H9 (cell line): ENCODE data around the gene DHCR7. TPM values are rescaled to one million over a fixed set of nuclear protein-coding genes. Genes with fewer than 3 reads are reported as not detected.

ENCODE experiments used
- DNase-seq: peaks from one replicate; pipeline ENCODE4 v3.0.0-alpha.2; 2017
- H2AFZ ChIP-seq: one replicate; pipeline ENCODE4 v1.6.1; 2013; ENCODE audit warnings: mild to moderate bottlenecking, low read length, control low read depth, moderate library complexity
- H2AK5ac ChIP-seq: 2 replicates; pipeline ENCODE4 v1.6.1; 2013; ENCODE audit warnings: low read length, control low read depth, mixed read lengths; ENCODE audit not compliant: insufficient read length
- H2BK120ac ChIP-seq: one replicate; pipeline ENCODE4 v1.6.1; 2013; ENCODE audit warnings: low read depth, mild to moderate bottlenecking, low read length, control low read depth, inconsistent platforms; ENCODE audit not compliant: poor library complexity, severe bottlenecking
- H2BK12ac ChIP-seq: 2 replicates; pipeline ENCODE4 v1.6.1; 2013; ENCODE audit warnings: low read length, control low read depth, mixed read lengths, low read depth; ENCODE audit not compliant: insufficient read length
- H2BK15ac ChIP-seq: 2 replicates; pipeline ENCODE4 v1.6.1; 2013; ENCODE audit warnings: low read depth, low read length, control low read depth
- H2BK20ac ChIP-seq: one replicate; pipeline ENCODE4 v1.6.1; 2013; ENCODE audit warnings: low read depth, mild to moderate bottlenecking, low read length, control low read depth, inconsistent platforms; ENCODE audit not compliant: poor library complexity, severe bottlenecking
- H2BK5ac ChIP-seq: 2 replicates; pipeline ENCODE4 v1.6.1; 2013; ENCODE audit warnings: low read length, control low read depth, mixed read lengths; ENCODE audit not compliant: insufficient read length
- H3K14ac ChIP-seq: 2 replicates; pipeline ENCODE4 v1.6.1; 2013; ENCODE audit warnings: low read length, control low read depth; ENCODE audit not compliant: insufficient read depth
- H3K18ac ChIP-seq: 2 replicates; pipeline ENCODE4 v1.6.1; 2013; ENCODE audit warnings: low read depth, mild to moderate bottlenecking, mixed read lengths, low read length, control low read depth; ENCODE audit not compliant: insufficient read length
- H3K23ac ChIP-seq: 2 replicates; pipeline ENCODE4 v1.6.1; 2013; ENCODE audit warnings: low read length, control low read depth, mixed read lengths, low read depth; ENCODE audit not compliant: insufficient read length
- H3K23me2 ChIP-seq: 2 replicates; pipeline ENCODE4 v1.6.1; 2013; ENCODE audit warnings: low read depth, mild to moderate bottlenecking, mixed read lengths, low read length, control low read depth; ENCODE audit not compliant: insufficient read length, poor library complexity, severe bottlenecking
- H3K27ac ChIP-seq: 2 replicates; pipeline ENCODE4 v1.5.1; 2013; ENCODE audit warnings: low read length, control low read depth, mixed read lengths, low read depth; ENCODE audit not compliant: insufficient read length
- H3K27me3 ChIP-seq: 2 replicates; pipeline ENCODE4 v1.6.1; 2013; ENCODE audit warnings: low read length, control low read depth, inconsistent platforms; ENCODE audit not compliant: insufficient read depth
- H3K4ac ChIP-seq: 2 replicates; pipeline ENCODE4 v1.6.1; 2013; ENCODE audit warnings: low read depth, mild to moderate bottlenecking, control low read depth, inconsistent platforms, low read length, moderate library complexity
- H3K4me1 ChIP-seq: 2 replicates; pipeline ENCODE4 v1.6.1; 2013; ENCODE audit warnings: low read length, control low read depth, inconsistent platforms; ENCODE audit not compliant: insufficient read depth
- H3K4me2 ChIP-seq: 2 replicates; pipeline ENCODE4 v1.6.1; 2013; ENCODE audit warnings: low read length, control low read depth, mixed read lengths; ENCODE audit not compliant: insufficient read length, insufficient read depth
- H3K56ac ChIP-seq: 2 replicates; pipeline ENCODE4 v1.6.1; 2013; ENCODE audit warnings: low read depth, mild to moderate bottlenecking, mixed read lengths, low read length, control low read depth; ENCODE audit not compliant: insufficient read length
- H3K79me1 ChIP-seq: 2 replicates; pipeline ENCODE4 v1.6.1; 2013; ENCODE audit warnings: low read depth, mild to moderate bottlenecking, moderate library complexity, low read length, control low read depth, inconsistent platforms; ENCODE audit not compliant: insufficient read depth, poor library complexity, severe bottlenecking
- H3K79me2 ChIP-seq: 2 replicates; pipeline ENCODE4 v1.6.1; 2013; ENCODE audit warnings: low read length, control low read depth, inconsistent platforms; ENCODE audit not compliant: insufficient read depth
- H3K9ac ChIP-seq: 2 replicates; pipeline ENCODE4 v1.6.1; 2013; ENCODE audit warnings: low read length, control low read depth, mixed read lengths; ENCODE audit not compliant: insufficient read length; ENCODE audit errors: extremely low read depth
- H3K9me3 ChIP-seq: one replicate; pipeline ENCODE4 v1.6.1; 2013; ENCODE audit warnings: low read depth, low read length, inconsistent platforms; ENCODE audit not compliant: control insufficient read depth
- H3T11ph ChIP-seq: one replicate; pipeline ENCODE4 v1.6.1; 2013; ENCODE audit warnings: mild to moderate bottlenecking, low read length, control low read depth, inconsistent platforms
- H4K20me1 ChIP-seq: one replicate; pipeline ENCODE4 v1.6.1; 2013; ENCODE audit not compliant: control insufficient read depth, insufficient read length, insufficient read depth
- H4K5ac ChIP-seq: 2 replicates; pipeline ENCODE4 v1.6.1; 2013; ENCODE audit warnings: low read depth, mild to moderate bottlenecking, mixed read lengths, low read length, control low read depth; ENCODE audit not compliant: insufficient read length
- H4K8ac ChIP-seq: replicated peaks from 2 replicates; pipeline ENCODE4 v1.6.1; 2013; ENCODE audit warnings: low read length, control low read depth, mixed read lengths, low read depth; ENCODE audit not compliant: insufficient read length
- H4K91ac ChIP-seq: 2 replicates; pipeline ENCODE4 v1.6.1; 2013; ENCODE audit warnings: low read depth, mild to moderate bottlenecking, moderate library complexity, mixed read lengths, low read length, control low read depth; ENCODE audit not compliant: insufficient read length
- H3K27ac Mint-ChIP-seq, 3 experiments: 2 replicates in 2 of 3; 3 replicates in 1 of 3; pipeline ENCODE4 v1.8.0; 2020 to 2021; ENCODE audit warnings: mixed read lengths in 3 of 3, mild to moderate bottlenecking in 1 of 3, moderate library complexity in 1 of 3
- H3K27me3 Mint-ChIP-seq: 2 replicates; pipeline ENCODE4 v1.8.0; 2021; ENCODE audit warnings: low read depth, mild to moderate bottlenecking, moderate library complexity, mixed read lengths
- H3K36me3 Mint-ChIP-seq, 3 experiments: 2 replicates in 2 of 3; 3 replicates in 1 of 3; pipeline ENCODE4 v1.8.0; 2020 to 2021; ENCODE audit warnings: low read depth in 3 of 3, mixed read lengths in 3 of 3; ENCODE audit not compliant: insufficient read depth in 1 of 3
- H3K4me1 Mint-ChIP-seq, 2 experiments: 2 replicates each; pipeline ENCODE4 v1.8.0; 2020; ENCODE audit warnings: mixed read lengths in 2 of 2
- H3K4me3 Mint-ChIP-seq, 2 experiments: 2 replicates in 1 of 2; 3 replicates in 1 of 2; pipeline ENCODE4 v1.8.0; 2020 to 2021; ENCODE audit warnings: mild to moderate bottlenecking in 2 of 2, mixed read lengths in 2 of 2, moderate library complexity in 1 of 2
- H3K9me3 Mint-ChIP-seq, 2 experiments: 2 replicates in 1 of 2; 3 replicates in 1 of 2; pipeline ENCODE4 v1.8.0; 2020; ENCODE audit warnings: mild to moderate bottlenecking in 2 of 2, mixed read lengths in 2 of 2, moderate library complexity in 1 of 2
- CTCF ChIP-seq: fragments of 200-600 bp; sonication (generic); conservative IDR thresholded peaks from 3 replicates; pipeline ENCODE4 v1.8.0; 2021; ENCODE audit warnings: antibody characterized with exemption, mild to moderate bottlenecking
- WGBS: extraction: QIAGEN DNeasy Blood & Tissue Kit; methylation state at CpG from one replicate; pipeline ENCODE4 v1.1.7; 2013; ENCODE audit warnings: missing lambda C conversion rate, low lambda C conversion rate, mixed read lengths; ENCODE audit not compliant: insufficient read length; ENCODE audit errors: extremely low coverage; 5-methylcytosine and 5-hydroxymethylcytosine counted together
- total RNA-seq: library from RNA; stranded (reverse); gene quantifications from 2 replicates; pipeline ENCODE4 v1.2.1, GENCODE V29; 2021

Gene DHCR7
- total RNA-seq, 1 experiment from 2014 or later, result 124 TPM

- Histone ChIP-seq H4K20me1 (no peaks in the 10 kb centered on the region), H3K9me3 (no peaks in the 10 kb centered on the region), H3K23me2 (no peaks in the 10 kb centered on the region), H4K8ac (no peak overlapping the region), H3K18ac (no peak overlapping the region), H3K23ac (no peak overlapping the region), H2AFZ (no peak overlapping the region), H2BK15ac (no peak overlapping the region), H4K91ac (no peak overlapping the region), H3K14ac (no peak overlapping the region), H3K4ac (no peak overlapping the region), H2BK120ac (no peak overlapping the region), H2BK20ac (no peak overlapping the region), H3K9ac (no peak overlapping the region), H2BK5ac (no peak overlapping the region), H4K5ac (no peak overlapping the region), H3K27ac (no peak overlapping the region), H3K4me2 (no peak overlapping the region), H3K27me3 (no peaks in the 10 kb centered on the region), H3K4me1 (no peaks in the 10 kb centered on the region), H3K56ac (no peak overlapping the region), H3K79me2 (no peaks in the 10 kb centered on the region), H3T11ph (no peak overlapping the region), H2BK12ac (no peak overlapping the region), H3K79me1 (no peaks in the 10 kb centered on the region), H2AK5ac (no peak overlapping the region)
- H3K4me3 Mint-ChIP-seq, result no peak overlapping the region
- peaks cover 26% of the 10 kb centered on the region for H3K27me3 Mint-ChIP-seq
- H3K36me3 Mint-ChIP-seq, result 0 out of 7 replicates have a peak, but pooled peaks cover 0 to 3% (median 0%) of the 10 kb centered on the region in 3 experiments
- no peak overlapping the region for H3K27ac Mint-ChIP-seq
- DNase-seq, result no peak
- H3K4me1 Mint-ChIP-seq, result no peaks in the 10 kb centered on the region
- peaks cover 7 to 11% of the 10 kb centered on the region in 2 experiments for H3K9me3 Mint-ChIP-seq
- no peak for TF ChIP-seq CTCF
- WGBS, result no CpG with 5 or more reads among the region's 7 CpGs
These were observed 39.4 kb downstream of the DHCR7 start for GRCh38 chr11:71408826-71409225.
